WERI-Rb-1 (cell line): Measurements from ENCODE around the gene IFIT5.
"Not testable (repeated sequence)": the region's sequence is repeated elsewhere in the genome, so short reads cannot be mapped to it uniquely, and the experiment has no call there.

ENCODE experiments used
- DNase-seq: peaks from one replicate; pipeline ENCODE4 v3.0.0-alpha.2; 2020
- H3K27ac ChIP-seq: fragments of 250-450 bp; sonication (Bioruptor Pico); 2 replicates; pipeline ENCODE4 v1.5.1; 2020; ENCODE audit warnings: mild to moderate bottlenecking, moderate library complexity
- H3K27me3 ChIP-seq: fragments of 250-450 bp; sonication (Bioruptor Pico); 2 replicates; pipeline ENCODE4 v1.5.1; 2021; ENCODE audit warnings: mild to moderate bottlenecking, low read depth, moderate library complexity; ENCODE audit not compliant: insufficient read depth, severe bottlenecking
- H3K36me3 ChIP-seq: fragments of 250-450 bp; sonication (Bioruptor Pico); 2 replicates; pipeline ENCODE4 v1.5.1; 2020; ENCODE audit warnings: mild to moderate bottlenecking, moderate library complexity
- H3K4me3 ChIP-seq: 2 replicates; pipeline ENCODE4 v1.5.1; 2011; ENCODE audit warnings: low read depth, mild to moderate bottlenecking, control low read depth, low read length
- H3K9me3 ChIP-seq: fragments of 250-450 bp; sonication (Bioruptor Pico); 2 replicates; pipeline ENCODE4 v1.5.1; 2021; ENCODE audit warnings: mild to moderate bottlenecking, moderate library complexity; ENCODE audit not compliant: severe bottlenecking
- TF ChIP-seq, protein P1 (sequence below): IDR thresholded peaks from 2 replicates; pipeline ENCODE4 v1.5.1; 2011; ENCODE audit warnings: low read depth, mild to moderate bottlenecking, control low read depth, inconsistent platforms, low read length

The IFIT5 gene

DNA sequence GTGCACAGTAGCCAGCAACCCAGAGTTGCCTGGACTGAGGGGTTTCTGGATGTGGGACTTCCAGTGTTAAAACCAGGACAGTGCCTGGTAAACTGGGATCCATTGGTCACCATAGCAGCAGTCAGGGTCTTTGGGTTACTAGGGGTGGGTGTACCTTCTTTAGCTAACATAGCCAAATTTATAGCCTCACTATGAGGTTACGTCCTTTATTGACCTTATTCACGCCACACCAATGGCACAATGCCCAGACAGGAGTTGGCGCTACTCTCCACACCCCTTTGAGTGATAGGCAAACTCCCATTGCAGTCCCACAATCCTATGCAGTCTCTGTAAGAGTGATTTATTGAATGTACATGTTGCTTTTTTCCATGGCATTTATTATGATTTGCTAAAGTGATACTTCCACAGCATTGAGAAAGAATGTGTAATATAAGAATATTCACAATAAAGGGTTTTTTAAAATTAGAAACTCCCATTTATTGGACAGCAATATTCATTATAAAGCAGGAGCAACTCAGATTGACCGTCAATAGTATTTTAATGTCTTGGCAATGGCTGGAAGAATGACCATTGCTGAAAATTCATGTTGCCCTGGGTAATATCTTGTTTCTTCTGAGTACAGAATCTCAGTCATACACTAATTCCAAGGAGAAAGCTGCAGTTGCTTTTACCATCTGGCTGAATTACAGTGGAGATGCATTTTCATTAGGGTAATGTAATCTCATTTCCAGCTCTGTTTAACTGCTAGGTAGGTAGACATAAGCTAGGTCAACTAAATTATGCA, 26.1 kb downstream of the IFIT5 start:
- TF ChIP-seq, protein P1, sequence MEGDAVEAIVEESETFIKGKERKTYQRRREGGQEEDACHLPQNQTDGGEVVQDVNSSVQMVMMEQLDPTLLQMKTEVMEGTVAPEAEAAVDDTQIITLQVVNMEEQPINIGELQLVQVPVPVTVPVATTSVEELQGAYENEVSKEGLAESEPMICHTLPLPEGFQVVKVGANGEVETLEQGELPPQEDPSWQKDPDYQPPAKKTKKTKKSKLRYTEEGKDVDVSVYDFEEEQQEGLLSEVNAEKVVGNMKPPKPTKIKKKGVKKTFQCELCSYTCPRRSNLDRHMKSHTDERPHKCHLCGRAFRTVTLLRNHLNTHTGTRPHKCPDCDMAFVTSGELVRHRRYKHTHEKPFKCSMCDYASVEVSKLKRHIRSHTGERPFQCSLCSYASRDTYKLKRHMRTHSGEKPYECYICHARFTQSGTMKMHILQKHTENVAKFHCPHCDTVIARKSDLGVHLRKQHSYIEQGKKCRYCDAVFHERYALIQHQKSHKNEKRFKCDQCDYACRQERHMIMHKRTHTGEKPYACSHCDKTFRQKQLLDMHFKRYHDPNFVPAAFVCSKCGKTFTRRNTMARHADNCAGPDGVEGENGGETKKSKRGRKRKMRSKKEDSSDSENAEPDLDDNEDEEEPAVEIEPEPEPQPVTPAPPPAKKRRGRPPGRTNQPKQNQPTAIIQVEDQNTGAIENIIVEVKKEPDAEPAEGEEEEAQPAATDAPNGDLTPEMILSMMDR = no peak
- no peak overlapping the region for H3K4me3 ChIP-seq
- H3K9me3 ChIP-seq = no peaks in the 10 kb centered on the region
- H3K27ac ChIP-seq = no peak overlapping the region
- H3K27me3 ChIP-seq = no peaks in the 10 kb centered on the region
- no peaks in the 10 kb centered on the region for H3K36me3 ChIP-seq
- no peak for DNase-seq

DNA sequence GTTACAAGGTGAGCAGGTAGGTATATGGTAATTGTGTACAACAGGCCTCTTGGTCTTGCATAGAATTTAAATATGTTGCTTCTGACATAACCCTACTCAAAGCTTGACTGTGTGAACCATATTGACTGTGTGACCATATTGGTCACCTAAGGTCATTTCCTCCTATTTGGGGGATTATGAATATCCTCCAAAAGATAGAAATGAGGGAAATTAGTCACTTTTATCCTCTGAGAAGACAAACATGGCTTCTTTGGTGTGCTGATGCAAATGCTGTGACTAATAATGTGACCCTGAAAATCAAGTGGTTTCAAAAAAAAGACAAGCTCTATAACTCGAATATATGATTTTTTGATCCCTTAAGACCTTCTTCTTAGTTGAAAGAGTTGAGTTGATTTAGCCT, 27.9 kb downstream of the IFIT5 start:
- no peaks in the 10 kb centered on the region for H3K36me3 ChIP-seq
- H3K4me3 ChIP-seq = no peak overlapping the region
- TF ChIP-seq, protein P1 = no peak
- no peak for DNase-seq
- H3K27ac ChIP-seq = no peak overlapping the region
- no peaks in the 10 kb centered on the region for H3K27me3 ChIP-seq
- no peaks in the 10 kb centered on the region for H3K9me3 ChIP-seq

DNA sequence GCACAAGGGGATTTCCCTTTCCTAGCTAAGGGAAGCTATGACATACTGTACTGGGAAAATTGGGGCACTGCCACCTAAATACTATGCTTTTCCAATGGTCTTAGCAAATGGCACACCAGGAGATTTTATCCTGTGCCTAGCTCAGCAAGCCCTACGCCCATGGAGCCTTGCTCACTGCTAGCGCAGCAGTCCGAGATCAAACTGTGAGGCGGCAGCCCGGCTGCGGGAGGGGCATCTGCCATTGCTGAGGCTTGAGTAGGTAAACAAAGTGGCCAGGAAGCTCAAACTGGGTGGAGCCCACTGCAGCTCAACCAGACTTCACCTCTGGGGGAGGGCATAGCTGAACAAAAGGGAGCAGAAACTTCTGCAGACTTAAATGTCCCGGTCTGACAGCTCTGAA, 30.5 kb downstream of the IFIT5 start:
- not testable (repeated sequence) for H3K9me3 ChIP-seq, H3K27ac ChIP-seq, DNase-seq, H3K4me3 ChIP-seq, H3K27me3 ChIP-seq, H3K36me3 ChIP-seq

DNA sequence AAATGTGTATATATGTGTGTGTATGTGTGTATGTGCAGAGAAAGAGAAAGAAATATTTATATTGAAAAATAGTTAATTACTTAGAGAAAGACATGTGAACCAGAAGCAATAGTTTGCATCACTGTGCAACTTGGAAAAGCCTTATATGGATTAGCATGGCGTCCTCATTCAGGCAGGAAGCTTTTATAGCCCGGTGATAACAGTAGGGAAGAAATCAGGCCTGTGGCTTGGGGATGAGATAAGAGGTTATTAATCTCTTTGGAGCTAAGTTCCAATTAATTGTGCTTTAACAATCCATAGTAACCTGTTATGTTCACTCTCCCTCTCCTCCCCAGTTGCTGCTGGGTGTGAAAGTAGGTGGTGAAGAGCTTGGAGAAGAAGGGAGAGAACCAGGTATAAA, 36.5 kb downstream of the IFIT5 start:
- no peak overlapping the region for H3K27ac ChIP-seq
- H3K4me3 ChIP-seq = no peak overlapping the region
- TF ChIP-seq, protein P1 = no peak
- DNase-seq = no peak
- no peaks in the 10 kb centered on the region for H3K27me3 ChIP-seq
- peaks cover 3% of the 10 kb centered on the region for H3K9me3 ChIP-seq
- H3K36me3 ChIP-seq = no peaks in the 10 kb centered on the region

DNA sequence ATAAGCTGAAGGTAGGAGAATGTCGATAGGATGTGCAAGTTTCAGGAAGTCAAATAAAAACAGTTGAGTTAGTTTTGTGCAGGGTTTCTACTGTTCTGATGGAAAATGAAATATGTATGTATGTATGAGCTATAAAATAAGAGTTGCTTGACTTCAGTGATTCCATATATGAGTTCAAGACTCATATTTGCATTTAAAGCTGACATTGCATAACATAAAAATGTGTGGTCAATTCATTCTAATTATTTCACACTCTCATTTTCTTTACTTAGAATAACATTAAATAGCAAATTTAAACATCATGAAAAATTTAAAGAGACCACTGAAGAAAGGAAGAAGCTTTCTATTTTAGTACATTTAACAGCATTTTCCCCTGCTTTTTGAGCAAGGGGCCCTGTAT, 37.8 kb downstream of the IFIT5 start:
- no peak overlapping the region for H3K27ac ChIP-seq
- no peak for DNase-seq
- peaks cover 3% of the 10 kb centered on the region for H3K9me3 ChIP-seq
- no peaks in the 10 kb centered on the region for H3K36me3 ChIP-seq
- H3K27me3 ChIP-seq = no peaks in the 10 kb centered on the region
- H3K4me3 ChIP-seq = no peak overlapping the region
- TF ChIP-seq, protein P1 = no peak

DNA sequence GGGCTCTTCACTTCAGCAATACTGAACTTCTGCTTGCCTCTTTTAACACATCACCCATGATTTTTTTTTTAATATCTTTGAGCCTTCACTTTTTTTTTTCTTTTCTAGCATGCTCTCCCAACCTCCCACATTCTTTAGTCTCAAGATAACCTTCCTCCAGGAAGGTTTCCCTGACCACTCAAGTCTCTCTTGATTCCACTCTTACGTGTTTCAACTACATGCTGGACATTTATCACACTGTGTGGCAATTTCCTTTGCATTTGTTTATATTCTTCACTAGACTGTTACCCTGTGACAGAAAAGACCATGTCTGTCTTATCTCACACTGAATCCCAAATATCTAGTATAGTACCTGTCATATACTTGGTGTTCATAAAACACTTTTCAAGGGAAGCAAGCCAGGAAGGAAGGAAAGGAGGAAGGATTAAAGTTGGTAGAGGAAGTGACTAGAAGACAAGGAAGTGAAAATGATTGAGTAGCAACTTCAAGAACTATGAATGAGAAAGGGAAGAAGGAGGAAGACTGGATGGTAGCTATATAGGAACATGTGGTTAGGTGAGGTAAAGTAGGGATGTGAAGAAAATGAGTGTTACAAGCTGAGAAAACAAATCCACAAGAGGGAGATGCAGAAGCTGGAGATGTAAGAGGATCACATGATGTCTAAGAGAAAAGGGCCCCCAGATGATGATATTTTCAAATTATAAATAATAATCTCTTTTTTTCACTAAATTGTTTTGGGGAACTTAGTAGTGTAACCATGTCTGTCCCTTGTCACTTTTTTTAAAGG, 40.4 kb downstream of the IFIT5 start:
- no peak for DNase-seq
- no peaks in the 10 kb centered on the region for H3K36me3 ChIP-seq
- no peaks in the 10 kb centered on the region for H3K27me3 ChIP-seq
- peaks cover 3% of the 10 kb centered on the region for H3K9me3 ChIP-seq
- H3K4me3 ChIP-seq = no peak overlapping the region
- no peak overlapping the region for H3K27ac ChIP-seq
- TF ChIP-seq, protein P1 = no peak
